COLO668 (cell line): ENCODE measurements around the gene CRYZL1.
"Not testable (repeated sequence)": the region's sequence is repeated elsewhere in the genome, so short reads cannot be mapped to it uniquely, and the experiment has no call there.

Source experiments
- DNase-seq: peaks from one replicate; lab custom pipeline; 2025; ENCODE audit not compliant: unreplicated experiment; lab: John Stamatoyannopoulos, UW

CRYZL1 gene

GRCh38 chr21:33641352-33642026 is at the start of gene CRYZL1:
TSS of gene CRYZL1 (minus strand) at chr21:33641741. CDS start at chr21:33631551, 10,190 bp downstream.
- peak; percentile 100 for DNase-seq

GRCh38 chr21:33690874-33691273 is 49.3 kb upstream of the CRYZL1 start:
- no peak for DNase-seq

GRCh38 chr21:33688353-33688752 is 46.8 kb upstream of the CRYZL1 start:
- no peak for DNase-seq

DNA sequence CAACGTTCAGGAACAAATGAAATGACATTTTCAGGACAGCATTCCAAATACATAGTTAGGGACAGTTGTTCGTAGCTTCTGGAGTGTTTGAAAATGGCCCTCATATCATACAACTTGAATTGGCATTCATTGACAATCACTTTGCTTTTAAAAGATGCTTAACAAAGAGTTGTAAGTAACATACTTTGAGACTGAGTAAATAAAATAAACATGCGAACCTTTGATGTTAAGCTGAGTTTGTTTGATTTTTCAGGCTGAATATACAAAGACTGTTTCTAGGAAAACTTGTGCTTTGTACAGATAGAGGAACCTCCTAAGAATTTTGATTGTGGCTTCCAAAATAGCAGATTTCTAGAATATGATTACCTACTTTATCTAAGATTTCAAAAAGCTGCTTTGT is 46.1 kb upstream of the CRYZL1 start:
- DNase-seq: no peak

DNA sequence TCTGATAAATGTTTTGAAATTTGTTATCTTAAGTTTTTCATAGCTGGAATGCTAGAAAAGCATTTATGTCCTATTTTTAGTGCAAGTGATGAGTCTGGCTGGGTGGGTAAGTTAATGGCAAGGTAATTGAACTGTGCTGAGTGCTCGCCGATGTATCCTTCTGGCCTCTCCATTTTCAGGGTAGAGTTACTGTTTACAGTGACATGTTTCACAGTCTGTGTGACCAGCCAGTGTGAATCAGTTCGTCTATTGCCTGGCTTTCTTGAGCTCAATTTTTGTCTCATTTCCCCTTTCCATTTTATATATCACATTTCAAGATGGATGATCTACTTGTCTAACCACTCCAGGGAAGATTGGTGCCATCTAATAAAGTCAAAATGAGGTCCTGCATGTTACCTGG is 44.8 kb upstream of the CRYZL1 start:
- DNase-seq: no peak

GRCh38 chr21:33685613-33686197 is 44.2 kb upstream of the CRYZL1 start:
- no peak for DNase-seq

DNA sequence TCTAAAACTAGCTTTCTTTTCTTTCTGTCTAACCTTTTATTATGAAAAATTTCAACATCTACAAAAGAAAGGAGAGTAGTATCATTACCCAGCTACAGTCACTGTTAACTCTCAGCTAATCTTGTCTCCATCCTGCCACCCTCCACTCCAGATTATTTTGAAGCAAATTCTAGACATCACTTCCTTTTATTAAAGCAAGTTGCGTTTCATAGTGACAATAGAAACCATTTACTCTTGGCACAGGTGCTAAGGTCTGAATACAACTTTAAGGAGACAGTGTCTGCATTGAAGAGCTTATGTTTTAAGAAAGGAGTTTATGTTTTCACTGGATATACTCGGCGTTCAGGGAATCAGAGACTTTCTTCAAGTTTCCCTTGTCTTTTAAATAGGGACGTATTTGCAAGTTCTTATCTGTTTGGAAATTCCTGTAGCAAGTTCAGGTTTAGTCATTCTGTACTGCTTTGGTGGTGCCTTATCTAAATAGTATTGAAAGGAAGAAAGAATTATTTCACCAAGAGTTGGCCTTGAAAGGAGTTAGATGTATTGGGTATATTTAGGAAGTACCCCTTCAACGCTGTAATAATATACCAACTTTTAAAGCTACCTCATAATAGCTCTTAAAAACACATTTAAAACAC is 43.5 kb upstream of the CRYZL1 start:
- no peak for DNase-seq

DNA sequence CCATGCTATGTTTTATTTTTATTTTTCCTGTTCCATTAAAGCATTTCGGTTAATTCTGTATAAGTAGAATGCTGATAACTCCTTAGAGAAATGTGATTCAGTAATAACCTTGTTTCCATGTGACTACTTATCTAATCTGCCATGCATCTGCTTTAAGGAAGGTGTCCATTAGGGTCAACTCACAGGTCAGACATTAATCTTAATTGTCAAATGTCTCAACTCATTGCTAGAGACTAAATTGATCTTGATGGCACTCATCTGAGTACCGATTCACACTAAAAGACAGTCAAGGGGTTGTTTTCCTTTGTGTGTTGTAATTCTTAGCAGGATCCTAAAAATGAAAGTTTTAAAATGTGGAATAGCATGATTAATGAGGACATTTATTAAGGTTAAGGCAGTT is 42.5 kb upstream of the CRYZL1 start:
- no peak for DNase-seq

- no peak for DNase-seq
Observed at GRCh38 chr21:33682992-33683627, 41.6 kb upstream of the CRYZL1 start.

DNA sequence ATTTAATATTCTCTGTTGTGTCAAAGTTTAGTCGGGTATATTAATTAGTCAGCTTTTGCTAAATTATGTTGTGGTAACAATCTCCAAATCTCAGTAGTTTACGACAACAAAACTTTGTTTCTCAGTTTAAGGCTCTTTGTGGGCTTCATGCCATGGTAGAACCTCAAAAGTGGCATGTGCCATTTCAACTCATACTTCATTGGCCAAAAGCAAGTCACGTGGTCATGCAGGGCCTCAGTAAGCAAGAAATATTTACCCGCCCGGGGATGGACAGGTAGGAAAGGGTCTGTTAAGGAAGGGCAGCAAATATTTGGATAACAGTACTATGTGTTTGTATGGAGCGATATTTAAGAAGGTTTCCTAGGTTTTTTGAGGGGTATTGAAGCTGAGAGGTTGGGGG is 39.3 kb upstream of the CRYZL1 start:
- DNase-seq: no peak

DNA sequence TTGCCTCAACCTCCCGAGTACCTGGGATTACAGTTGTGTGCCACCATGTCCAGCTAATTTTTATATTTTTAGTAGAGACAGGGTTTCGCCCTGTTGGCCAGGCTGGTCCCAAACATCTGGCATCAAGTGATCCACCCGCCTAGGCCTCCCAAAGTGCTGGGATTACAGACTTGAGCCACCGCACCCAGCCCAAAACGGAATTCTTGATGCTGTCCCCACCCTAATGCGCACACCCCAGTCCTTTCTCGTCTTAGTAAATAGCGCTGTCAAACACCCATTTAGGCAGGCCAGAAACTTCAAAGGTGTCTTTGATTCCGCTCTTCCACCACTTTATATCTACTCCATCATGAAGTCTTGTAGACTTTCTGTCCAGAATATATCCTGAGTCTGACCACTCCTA is 35.9 kb upstream of the CRYZL1 start:
- no peak for DNase-seq

- DNase-seq: not testable (repeated sequence)
Observed at GRCh38 chr21:33676666-33677065, 35.1 kb upstream of the CRYZL1 start.

GRCh38 chr21:33674226-33674625 is 32.7 kb upstream of the CRYZL1 start:
- DNase-seq: no peak

DNA sequence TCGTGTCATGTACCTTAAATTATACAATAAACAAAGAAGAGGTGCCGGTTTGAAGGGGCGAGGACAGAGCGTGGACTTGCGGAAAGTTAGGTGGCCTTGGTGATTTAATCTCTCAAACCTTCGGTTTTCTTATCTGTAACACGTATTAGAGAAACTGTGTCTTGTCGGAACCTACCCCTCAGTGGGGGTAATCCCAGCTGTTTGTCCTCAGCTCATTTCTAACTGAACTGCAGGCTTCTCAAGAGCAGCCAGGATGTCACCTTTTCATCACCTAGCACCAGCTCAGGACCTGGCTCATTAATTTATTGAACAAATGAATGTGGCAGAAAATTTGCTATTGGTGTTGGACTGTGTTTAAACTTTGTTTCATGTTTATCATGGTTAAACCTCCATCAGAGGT is 31.9 kb upstream of the CRYZL1 start:
- DNase-seq: no peak

- no peak for DNase-seq
Observed at GRCh38 chr21:33670076-33670978, 28.8 kb upstream of the CRYZL1 start.

- DNase-seq: no peak
Observed at GRCh38 chr21:33668620-33669019, 27.1 kb upstream of the CRYZL1 start.

DNA sequence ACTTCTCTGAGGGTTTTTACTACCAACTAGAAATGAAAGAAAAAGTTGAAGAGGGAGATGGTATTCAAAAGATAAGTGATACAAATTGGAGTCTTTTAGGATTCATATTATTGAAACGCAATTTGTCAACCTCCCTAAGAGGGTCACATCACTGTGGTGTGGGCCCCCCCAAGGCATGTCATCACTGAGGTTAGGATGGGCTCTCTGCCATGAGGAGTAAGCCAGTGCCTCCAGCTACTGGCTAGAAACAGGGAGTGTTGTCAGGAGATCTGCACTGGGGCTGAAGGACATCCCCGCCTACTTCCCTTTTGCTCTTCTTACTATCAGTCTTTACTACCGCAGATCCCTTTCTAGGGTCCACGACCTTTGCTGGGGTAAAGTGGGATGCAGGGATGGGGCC is 26.6 kb upstream of the CRYZL1 start:
- no peak for DNase-seq

DNA sequence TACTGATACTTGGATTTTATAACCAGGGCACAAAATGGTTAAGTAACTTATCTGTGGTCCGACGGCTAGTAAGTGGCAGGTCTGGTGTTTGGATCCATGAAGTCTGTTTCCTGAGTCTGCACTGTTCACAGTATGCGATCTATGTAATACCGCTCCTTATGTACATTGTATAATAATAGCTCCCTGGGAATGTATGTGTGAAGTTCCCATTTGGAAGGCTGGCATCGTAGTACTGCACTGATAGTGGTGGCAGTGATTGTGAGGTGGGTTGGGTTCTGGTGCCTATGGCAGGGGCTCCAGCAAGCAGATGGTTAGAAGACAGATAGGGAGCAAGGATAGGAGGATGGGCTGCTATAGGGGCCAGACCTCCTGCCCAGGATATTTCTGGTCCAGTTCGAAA is 26.1 kb upstream of the CRYZL1 start:
- no peak for DNase-seq

GRCh38 chr21:33666153-33666552 is 24.6 kb upstream of the CRYZL1 start:
- DNase-seq: no peak

GRCh38 chr21:33664135-33664534 is 22.6 kb upstream of the CRYZL1 start:
- DNase-seq: no peak

GRCh38 chr21:33663241-33663640 is 21.7 kb upstream of the CRYZL1 start:
- no peak for DNase-seq
